OCI-LY3 (cell line): ENCODE measurements around the gene ECT2.

ENCODE experiments used
- H2AFZ ChIP-seq: fragments of 200-600, 300-600 bp; shearing (Covaris generic); 2 replicates; pipeline ENCODE4 v1.6.0; 2014; ENCODE audit warnings: antibody characterized with exemption, low read depth, low read length
- H3K27ac ChIP-seq: fragments of 200-600, 300-600 bp; sonication (generic); 2 replicates; pipeline ENCODE4 v1.5.1; 2014; ENCODE audit warnings: mild to moderate bottlenecking, low read length, moderate library complexity, mixed read lengths
- H3K27me3 ChIP-seq: fragments of 200-600, 300-600 bp; sonication (generic); 2 replicates; pipeline ENCODE4 v1.6.1; 2014; ENCODE audit warnings: low read depth, low read length, mixed read lengths
- H3K36me3 ChIP-seq: fragments of 200-600, 300-600 bp; sonication (generic); replicated peaks from 2 replicates; pipeline ENCODE3; 2014; ENCODE audit warnings: low read depth, low read length, mixed read lengths
- H3K4me1 ChIP-seq: fragments of 300-600, 200-600 bp; sonication (generic); 2 replicates; pipeline ENCODE4 v1.6.1; 2014; ENCODE audit warnings: low read length, mixed read lengths
- H3K4me2 ChIP-seq: fragments of 200-600, 300-600 bp; sonication (generic); 2 replicates; pipeline ENCODE4 v1.6.1; 2014; ENCODE audit warnings: low read length, mixed read lengths
- H3K4me3 ChIP-seq: fragments of 300-600, 200-600 bp; sonication (generic); 2 replicates; pipeline ENCODE4 v1.5.1; 2014; ENCODE audit warnings: antibody characterized with exemption, mild to moderate bottlenecking, low read length, moderate library complexity
- H3K79me2 ChIP-seq: fragments of 300-600, 200-600 bp; shearing (Covaris generic); 2 replicates; pipeline ENCODE4 v1.6.1; 2014; ENCODE audit warnings: mild to moderate bottlenecking, low read length, mixed read lengths
- H3K9ac ChIP-seq: fragments of 300-600, 200-600 bp; shearing (Covaris generic); 2 replicates; pipeline ENCODE4 v1.6.0; 2014; ENCODE audit warnings: mild to moderate bottlenecking, low read length, moderate library complexity
- H3K9me3 ChIP-seq: fragments of 200-600, 300-600 bp; shearing (Covaris generic); 2 replicates; pipeline ENCODE4 v1.6.1; 2014; ENCODE audit warnings: low read length, mixed read lengths; ENCODE audit not compliant: insufficient read depth
- H4K20me1 ChIP-seq: fragments of 200-600, 300-600 bp; sonication (generic); 2 replicates; pipeline ENCODE4 v1.6.1; 2016; ENCODE audit warnings: low read length, mixed read lengths; ENCODE audit not compliant: insufficient read depth
- CTCF ChIP-seq: fragments of 200-600, 300-600 bp; sonication (generic); IDR thresholded peaks from 2 replicates; pipeline ENCODE4 v1.5.1; 2014; ENCODE audit warnings: antibody characterized with exemption, low read length, low read depth
- EZH2phosphoT487 ChIP-seq: fragments of 200-600 bp; shearing (Covaris generic); IDR thresholded peaks from 2 replicates; pipeline ENCODE4 v1.6.1; 2018; ENCODE audit warnings: antibody characterized with exemption, mixed run types, low read depth

Gene ECT2

GRCh38 chr3:172869368-172869771 lies 118.8 kb downstream of the ECT2 start:
- Histone ChIP-seq H3K36me3 (no peaks in the 10 kb centered on the region), H3K4me3 (no peak overlapping the region), H3K9me3 (no peaks in the 10 kb centered on the region), H3K4me2 (no peak overlapping the region), H3K27me3 (no peaks in the 10 kb centered on the region), H4K20me1 (no peaks in the 10 kb centered on the region), H2AFZ (no peak overlapping the region), H3K9ac (no peak overlapping the region), H3K4me1 (no peaks in the 10 kb centered on the region), H3K79me2 (no peaks in the 10 kb centered on the region), H3K27ac (no peak overlapping the region)
- no peak for TF ChIP-seq CTCF
- TF ChIP-seq EZH2phosphoT487 = no peak

GRCh38 chr3:172869784-172870518 lies 119.4 kb downstream of the ECT2 start:
- no peak overlapping the region for H2AFZ ChIP-seq
- H4K20me1 ChIP-seq = no peaks in the 10 kb centered on the region
- no peaks in the 10 kb centered on the region for H3K36me3 ChIP-seq
- no peak overlapping the region for H3K4me3 ChIP-seq
- H3K27me3 ChIP-seq = no peaks in the 10 kb centered on the region
- no peak overlapping the region for H3K4me2 ChIP-seq
- no peak for TF ChIP-seq EZH2phosphoT487
- TF ChIP-seq CTCF = no peak
- no peaks in the 10 kb centered on the region for H3K4me1 ChIP-seq
- H3K9me3 ChIP-seq = no peaks in the 10 kb centered on the region
- no peak overlapping the region for H3K9ac ChIP-seq
- H3K79me2 ChIP-seq = no peaks in the 10 kb centered on the region
- H3K27ac ChIP-seq = no peak overlapping the region
